Hair follicle dermal papilla cell (primary cell): ENCODE results near the gene MST1R. TPM values are rescaled to one million over a fixed set of nuclear protein-coding genes. Genes with fewer than 3 reads are reported as not detected.

Experiments used
- small RNA-seq: library from RNA; depleted of rRNA; stranded (forward); fragments of <200 nt; gene quantifications from one replicate; pipeline ENCODE3, GENCODE V24; 2012
- total RNA-seq: library from RNA; depleted of rRNA; stranded (reverse); fragments of >200 nt; gene quantifications from 2 replicates; pipeline ENCODE4 v1.2.3, GENCODE V29; 2012

Gene MST1R
- 1.1 TPM in 2 replicates for total RNA-seq

GRCh38 chr3:49903451-49904424, at the start of gene MST1R:
MST1R (minus strand) TSS chr3:49903873; CDS start chr3:49903609, 264 bp downstream.

GRCh38 chr3:49939858-49940666, 36.4 kb upstream of the MST1R start, which contains the start of gene RBM6:
RBM6 (plus strand) TSS chr3:49940150; CDS start chr3:49962642, 22,492 bp downstream.

DNA sequence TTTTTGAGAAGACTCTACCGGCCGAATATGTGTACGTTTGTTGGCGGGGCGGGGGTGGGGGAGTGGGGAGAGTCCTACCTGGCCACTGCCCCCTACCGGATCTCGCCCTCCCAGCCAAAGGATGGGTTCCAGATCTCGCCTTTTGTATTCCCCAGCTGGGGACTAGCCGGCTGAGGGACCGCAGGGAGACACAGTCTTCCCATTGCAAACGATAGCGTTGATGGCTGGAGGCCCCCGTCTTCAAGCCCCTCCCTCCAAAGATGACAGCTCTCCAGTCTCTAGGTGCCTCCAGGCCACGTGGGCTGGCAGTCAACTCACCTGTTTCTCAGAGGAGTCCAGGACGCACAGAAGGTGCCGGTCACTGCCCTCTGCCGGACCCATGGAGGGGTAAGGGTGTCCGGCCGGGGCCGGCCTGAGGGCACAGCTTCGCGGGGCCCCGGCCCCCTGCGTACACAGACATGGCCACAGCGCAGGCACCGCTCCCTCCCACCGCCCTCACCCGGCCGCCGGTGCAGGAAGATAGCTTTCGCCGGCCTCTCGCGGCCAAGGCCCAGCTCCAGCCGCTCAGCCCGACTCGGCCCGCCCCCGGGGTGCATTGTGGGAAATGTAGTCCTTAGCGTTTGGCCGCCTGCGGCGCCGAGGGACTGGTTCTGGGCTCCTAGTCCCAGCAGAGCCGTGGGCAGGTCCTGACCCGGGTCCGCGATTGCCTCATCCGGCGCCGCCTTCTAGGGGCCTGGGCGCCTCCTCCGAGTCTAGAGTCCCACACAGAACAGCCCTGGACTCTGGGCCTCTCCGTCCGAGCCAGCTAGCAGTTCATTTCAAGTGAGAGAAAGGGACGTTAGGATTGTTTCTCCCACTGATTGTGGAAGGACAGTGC, 25.9 kb upstream of the MST1R start, which contains the start of gene MON1A:
MON1A (minus strand) TSS at position 521 of the 877 bp plus-strand sequence. CDS start 16,465 bp downstream, outside the sequence.

DNA sequence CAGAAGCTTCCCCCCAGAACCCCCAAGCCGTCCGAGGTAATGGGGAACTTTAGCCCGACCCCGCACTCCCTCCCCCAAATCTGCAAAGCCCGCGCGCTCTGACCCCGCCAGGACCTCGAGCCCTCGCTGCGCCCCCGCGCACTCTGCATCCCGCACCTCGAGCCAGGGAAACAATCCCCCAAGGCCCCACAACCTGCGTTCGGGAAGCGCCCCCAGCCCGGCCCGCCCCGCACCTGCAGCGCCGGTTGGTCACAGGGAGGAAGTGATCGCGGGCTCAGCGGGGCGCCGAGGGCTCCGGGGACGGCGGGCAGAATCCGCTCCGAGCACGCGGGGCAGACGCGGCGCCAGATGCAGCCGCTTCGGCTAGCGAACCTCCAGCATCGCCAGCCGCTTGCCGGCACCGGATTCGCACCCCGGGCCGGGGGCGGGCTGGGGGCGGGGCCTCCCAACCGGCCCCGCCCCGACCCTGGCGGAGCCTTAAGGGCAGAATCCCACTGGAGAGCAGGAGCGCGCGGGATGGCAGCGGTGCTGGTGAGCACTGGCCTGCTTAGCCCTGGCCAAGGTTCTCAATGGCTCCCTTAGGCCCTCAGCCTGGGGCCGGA, 34.0 kb downstream of the MST1R start, which contains the start of gene CAMKV:
CAMKV (minus strand) TSS at position 382 of the 602 bp plus-strand sequence. CDS start 7,518 bp downstream, outside the sequence.

GRCh38 chr3:49856181-49857005, 47.3 kb downstream of the MST1R start, which contains the start of gene TRAIP:
TRAIP (minus strand) TSS chr3:49856564; CDS start chr3:49856453, 111 bp downstream.

Small RNA genes lying within 50 kb of the gene (small RNA-seq; reads per million reads assigned to genes)
- gene RN7SL217P: not detected

Other genes with a start within 250 kb of the MST1R start
- 83.4 and 103 TPM in 2 replicates for gene APEH, start 229.5 kb downstream of the MST1R start, total RNA-seq
- 4.4 and 6.1 TPM in 2 replicates for gene MST1, start 214.4 kb downstream of the MST1R start, total RNA-seq
- 26.9 and 27.9 TPM in 2 replicates for gene RNF123, start 214.3 kb downstream of the MST1R start, total RNA-seq
- 1.5 and 1.8 TPM in 2 replicates for gene AMIGO3, start 184.2 kb downstream of the MST1R start, total RNA-seq
- 29.3 and 31.0 TPM in 2 replicates for gene GMPPB, start 179.9 kb downstream of the MST1R start, total RNA-seq
- 58.2 and 61.0 TPM in 2 replicates for gene IP6K1, start 117.3 kb downstream of the MST1R start, total RNA-seq
- gene CDHR4, start 104.0 kb downstream of the MST1R start, total RNA-seq: not detected in 2 replicates
- 11.7 and 14.1 TPM in 2 replicates for gene INKA1, start 100.6 kb downstream of the MST1R start, total RNA-seq
- 79.9 and 94.6 TPM in 2 replicates for gene UBA7, start 89.9 kb downstream of the MST1R start, total RNA-seq
- gene TRAIP, start 47.3 kb downstream of the MST1R start, total RNA-seq: 2.2 and 2.6 TPM in 2 replicates
- gene CAMKV, start 34.0 kb downstream of the MST1R start, total RNA-seq: not detected in 2 replicates
- 15.4 and 18.3 TPM in 2 replicates for gene MON1A, start 25.9 kb upstream of the MST1R start, total RNA-seq
- 47.0 and 54.0 TPM in 2 replicates for gene RBM6, start 36.3 kb upstream of the MST1R start, total RNA-seq
- gene RBM5, start 185.0 kb upstream of the MST1R start, total RNA-seq: 146 and 200 TPM in 2 replicates